ENCODE measurements around the gene MRPS2. TPM values are rescaled to one million over a fixed set of nuclear protein-coding genes. Genes with fewer than 3 reads are reported as not detected.

Gene MRPS2
- total and polyA plus RNA-seq, 2 of the 4 experiments (the other 2 are of a cell fraction) = 53.1 to 104 TPM

DNA sequence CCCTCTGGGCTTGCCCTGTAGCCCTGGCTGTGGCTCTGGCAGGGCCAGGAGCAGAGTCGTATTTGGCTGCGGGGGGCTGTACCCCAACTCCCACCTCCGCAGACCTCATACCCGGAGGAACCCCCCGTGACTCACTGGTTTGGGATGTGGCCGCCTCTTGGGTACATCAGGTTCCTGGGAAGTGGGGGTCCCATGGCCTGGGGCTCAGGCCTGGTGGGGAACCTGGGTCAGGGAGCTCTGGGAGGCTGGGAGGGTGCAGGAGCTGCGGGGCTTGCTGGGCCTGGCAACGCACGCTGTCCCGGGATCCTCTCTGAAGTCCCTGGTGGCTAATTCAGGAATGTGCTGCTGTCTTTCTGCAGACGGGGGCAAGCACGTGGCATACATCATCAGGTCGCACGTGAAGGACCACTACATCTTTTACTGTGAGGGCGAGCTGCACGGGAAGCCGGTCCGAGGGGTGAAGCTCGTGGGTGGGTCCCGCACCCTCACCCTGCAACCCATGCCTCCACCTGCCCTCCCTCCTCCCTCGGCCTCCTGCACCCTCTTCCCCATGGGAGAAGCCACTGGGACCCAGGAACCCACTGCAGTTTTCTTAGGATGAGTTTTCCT lies 23.1 kb downstream of the MRPS2 start:
- DNase-seq = no peak
- no TSS peak for BruUV-seq (replicated peaks)
- Histone ChIP-seq H3K56ac (ENCODE audit: extremely low read depth, insufficient read depth, low read length) (no peak overlapping the region), H3K4me3 (ENCODE audit: insufficient read depth, low read depth, low read length) (no peak overlapping the region), H3K23ac (ENCODE audit: low read depth, low read length) (no peak overlapping the region), H3K4me2 (ENCODE audit: low read depth, low read length) (no peak overlapping the region), H2BK5ac (ENCODE audit: low read depth, low read length, poor library complexity, severe bottlenecking) (no peak overlapping the region), H3K27me3 (ENCODE audit: control insufficient read depth, insufficient read depth, low read length) (no peaks in the 10 kb centered on the region; the same call in none of the 2 replicates), H3K14ac (replicated peaks; ENCODE audit: low read depth, low read length) (no peak overlapping the region), H2AK5ac (ENCODE audit: low read depth, low read length) (no peak overlapping the region), H3K27ac (ENCODE audit: insufficient read depth, low read length) (no peak overlapping the region), H2BK120ac (ENCODE audit: low read depth, low read length) (no peak overlapping the region), H3K9me1 (ENCODE audit: insufficient read depth, low read length) (no peaks in the 10 kb centered on the region), H4K20me1 (ENCODE audit: insufficient read depth, low read length) (no peaks in the 10 kb centered on the region), H4K91ac (ENCODE audit: insufficient read depth, low read depth, low read length) (no peak overlapping the region), H2AK9ac (replicated peaks; ENCODE audit: low read depth, low read length, poor library complexity) (no peak overlapping the region), H4K5ac (ENCODE audit: low read depth, low read length) (no peak overlapping the region), H3K18ac (ENCODE audit: low read depth, low read length) (no peak overlapping the region), H3K9me3 (ENCODE audit: control insufficient read depth, insufficient read depth, low read length) (no peaks in the 10 kb centered on the region), H3K4ac (ENCODE audit: low read depth, low read length) (no peak overlapping the region), H3K36me3 (ENCODE audit: control insufficient read depth, insufficient read depth, low read length) (no peaks in the 10 kb centered on the region), H2BK15ac (ENCODE audit: low read depth, low read length) (no peak overlapping the region), H2AFZ (replicated peaks; ENCODE audit: low read length, poor library complexity) (no peak overlapping the region), H3K79me1 (ENCODE audit: low read depth in 1 of 2, low read length in 2 of 2) (no peaks in the 10 kb centered on the region), H3K9ac (ENCODE audit: low read depth, low read length) (no peak overlapping the region), H3K4me1 (ENCODE audit: control insufficient read depth, insufficient read depth, low read length) (no peaks in the 10 kb centered on the region), H4K8ac (ENCODE audit: low read depth in 2 of 2, low read length in 2 of 2) (no peak overlapping the region), H2BK20ac (ENCODE audit: low read depth, low read length) (no peak overlapping the region)
- no peak for TF ChIP-seq FOS (IDR thresholded peaks at IDR 0.05; ENCODE audit: low read depth, low read length)
- TF ChIP-seq RCOR1 (IDR thresholded peaks at IDR 0.05; ENCODE audit: insufficient replicate concordance, low read length) = no peak
- no peak for TF ChIP-seq CEBPB (IDR thresholded peaks at IDR 0.05; ENCODE audit: low read depth, low read length)
- TF ChIP-seq, protein P1, sequence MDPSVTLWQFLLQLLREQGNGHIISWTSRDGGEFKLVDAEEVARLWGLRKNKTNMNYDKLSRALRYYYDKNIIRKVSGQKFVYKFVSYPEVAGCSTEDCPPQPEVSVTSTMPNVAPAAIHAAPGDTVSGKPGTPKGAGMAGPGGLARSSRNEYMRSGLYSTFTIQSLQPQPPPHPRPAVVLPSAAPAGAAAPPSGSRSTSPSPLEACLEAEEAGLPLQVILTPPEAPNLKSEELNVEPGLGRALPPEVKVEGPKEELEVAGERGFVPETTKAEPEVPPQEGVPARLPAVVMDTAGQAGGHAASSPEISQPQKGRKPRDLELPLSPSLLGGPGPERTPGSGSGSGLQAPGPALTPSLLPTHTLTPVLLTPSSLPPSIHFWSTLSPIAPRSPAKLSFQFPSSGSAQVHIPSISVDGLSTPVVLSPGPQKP (IDR thresholded peaks at IDR 0.05; ENCODE audit: borderline replicate concordance, low read depth, low read length) = no peak
- no peak for TF ChIP-seq MAZ (IDR thresholded peaks at IDR 0.05; ENCODE audit: borderline replicate concordance, low read depth, low read length)
- TF ChIP-seq RAD21 (IDR thresholded peaks at IDR 0.05; ENCODE audit: low read length) = no peak
- TF ChIP-seq NFE2L2 (IDR thresholded peaks at IDR 0.05; ENCODE audit: low read depth, low read length) = no peak
- TF ChIP-seq, protein P2, sequence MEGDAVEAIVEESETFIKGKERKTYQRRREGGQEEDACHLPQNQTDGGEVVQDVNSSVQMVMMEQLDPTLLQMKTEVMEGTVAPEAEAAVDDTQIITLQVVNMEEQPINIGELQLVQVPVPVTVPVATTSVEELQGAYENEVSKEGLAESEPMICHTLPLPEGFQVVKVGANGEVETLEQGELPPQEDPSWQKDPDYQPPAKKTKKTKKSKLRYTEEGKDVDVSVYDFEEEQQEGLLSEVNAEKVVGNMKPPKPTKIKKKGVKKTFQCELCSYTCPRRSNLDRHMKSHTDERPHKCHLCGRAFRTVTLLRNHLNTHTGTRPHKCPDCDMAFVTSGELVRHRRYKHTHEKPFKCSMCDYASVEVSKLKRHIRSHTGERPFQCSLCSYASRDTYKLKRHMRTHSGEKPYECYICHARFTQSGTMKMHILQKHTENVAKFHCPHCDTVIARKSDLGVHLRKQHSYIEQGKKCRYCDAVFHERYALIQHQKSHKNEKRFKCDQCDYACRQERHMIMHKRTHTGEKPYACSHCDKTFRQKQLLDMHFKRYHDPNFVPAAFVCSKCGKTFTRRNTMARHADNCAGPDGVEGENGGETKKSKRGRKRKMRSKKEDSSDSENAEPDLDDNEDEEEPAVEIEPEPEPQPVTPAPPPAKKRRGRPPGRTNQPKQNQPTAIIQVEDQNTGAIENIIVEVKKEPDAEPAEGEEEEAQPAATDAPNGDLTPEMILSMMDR (conservative IDR thresholded peaks at IDR 0.05; ENCODE audit: low read depth, low read length) = no peak
- no peak for TF ChIP-seq MAFK (IDR thresholded peaks at IDR 0.05; ENCODE audit: low read depth, low read length)
- POLR2A ChIA-PET (ENCODE audit: unreplicated experiment) = no interaction called here
- intact Hi-C loops (cut with micrococcal nuclease) (no loop called here), in situ Hi-C loops (cut with MboI; ENCODE audit: low sequenced_read_pairs) (no loop called here), dilution Hi-C loops (cut with HindIII; ENCODE audit: low sequenced_read_pairs, unreplicated experiment) (no loop called here)
- WGBS, 2 experiments (ENCODE audit: extremely low coverage in 2 of 2, insufficient read length in 1 of 2) = 43% methylated on average over 6 of the region's 21 CpGs; no CpG with 5 or more reads in 1 of the 2 experiments
- CTCF ChIA-PET = no interaction called here
- ATAC-seq (ENCODE audit: low read depth) = no peak
